LNCAP (cell line): ENCODE results near the gene AHCY.

Experiments used
- CTCF ChIP-seq: fragments of 450-650 bp; IDR thresholded peaks from 2 replicates; pipeline ENCODE4 v1.5.1; 2017; ENCODE audit warnings: mild to moderate bottlenecking

The AHCY gene

GRCh38 chr20:34256629-34257124, 46.5 kb downstream of the AHCY start:
- no peak for TF ChIP-seq CTCF

GRCh38 chr20:34254979-34255378, 48.2 kb downstream of the AHCY start:
- no peak for TF ChIP-seq CTCF

GRCh38 chr20:34251619-34252018, 51.5 kb downstream of the AHCY start:
- no peak for TF ChIP-seq CTCF

DNA sequence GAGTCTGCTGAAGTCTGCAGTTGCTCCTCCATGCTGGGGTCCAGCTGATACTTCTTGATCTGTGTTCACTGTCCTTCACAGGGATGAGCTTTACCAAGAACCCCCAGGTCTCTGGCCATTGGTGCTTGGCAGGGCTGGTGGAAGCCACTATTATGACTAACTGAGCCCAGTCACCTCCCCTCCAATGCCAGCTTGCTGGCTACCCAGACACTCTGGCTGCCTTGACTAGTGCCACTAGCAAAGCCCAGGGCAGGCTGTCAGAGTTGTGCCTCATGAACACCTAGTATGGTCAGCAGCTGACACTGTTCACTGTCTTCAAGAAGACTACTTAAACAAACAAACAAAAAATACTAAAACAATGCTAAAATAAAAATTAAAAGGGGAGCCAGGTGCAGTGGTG, 53.1 kb downstream of the AHCY start:
- no peak for TF ChIP-seq CTCF

- TF ChIP-seq CTCF, result no peak
Measured at GRCh38 chr20:34249291-34249690, 53.9 kb downstream of the AHCY start.

GRCh38 chr20:34246126-34246626, 57.0 kb downstream of the AHCY start:
- no peak for TF ChIP-seq CTCF

DNA sequence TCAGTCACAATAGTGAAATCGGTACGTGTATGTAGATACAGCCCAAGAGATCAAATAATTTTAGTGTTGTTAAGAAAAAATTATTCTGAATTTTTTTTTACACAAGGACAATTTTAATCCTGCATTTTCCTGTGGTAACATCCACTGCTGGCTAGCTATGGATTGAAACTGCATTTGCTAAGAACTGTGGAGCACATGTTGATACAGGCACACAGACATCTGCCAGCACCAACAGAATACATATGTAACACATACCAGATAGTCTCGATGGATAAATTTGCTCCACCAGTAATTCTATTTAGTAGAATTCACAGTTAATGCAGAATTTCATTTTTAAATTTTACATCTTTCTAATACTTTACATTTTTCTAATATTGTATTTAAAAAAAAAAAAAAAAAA, 59.8 kb downstream of the AHCY start:
- TF ChIP-seq CTCF, result no peak

- no peak for TF ChIP-seq CTCF
Measured at GRCh38 chr20:34242879-34243278, 60.3 kb downstream of the AHCY start.
